Activated naive CD4-positive, alpha-beta T cell (primary cell): Measurements from ENCODE around the gene GNG7.
"Not testable (repeated sequence)": the region's sequence is repeated elsewhere in the genome, so short reads cannot be mapped to it uniquely, and the experiment has no call there.

Experiments used
- DNase-seq, 4 experiments: peaks; one replicate each; lab custom pipeline; 2025; lab: John Stamatoyannopoulos, UW

GNG7 gene

GRCh38 chr19:2551172-2551863 is 151.2 kb downstream of the GNG7 start:
- DNase-seq, result no peak

GRCh38 chr19:2550431-2551171 is 151.9 kb downstream of the GNG7 start:
- no peak for DNase-seq

- no peak for DNase-seq
These were observed 152.7 kb downstream of the GNG7 start for GRCh38 chr19:2549701-2550191.

GRCh38 chr19:2548966-2549365 is 153.5 kb downstream of the GNG7 start:
- no peak for DNase-seq

GRCh38 chr19:2547721-2548120 is 154.8 kb downstream of the GNG7 start:
- no peak for DNase-seq

- no peak for DNase-seq
These were observed 155.3 kb downstream of the GNG7 start for GRCh38 chr19:2547033-2547680.

- DNase-seq, result no peak
These were observed 156.1 kb downstream of the GNG7 start for GRCh38 chr19:2546128-2547032.

- DNase-seq, result not testable (repeated sequence)
These were observed 156.9 kb downstream of the GNG7 start for GRCh38 chr19:2545416-2546127.

GRCh38 chr19:2544576-2545415 is 157.7 kb downstream of the GNG7 start:
- DNase-seq, result no peak

GRCh38 chr19:2543463-2544442 is 158.7 kb downstream of the GNG7 start:
- DNase-seq, result peak; percentile 19 to 66 (median 37)

GRCh38 chr19:2543072-2543462 is 159.4 kb downstream of the GNG7 start:
- not testable (repeated sequence) for DNase-seq

- DNase-seq, result no peak
These were observed 160.0 kb downstream of the GNG7 start for GRCh38 chr19:2542341-2543069.

- DNase-seq, result no peak
These were observed 161.6 kb downstream of the GNG7 start for GRCh38 chr19:2540646-2541454.

GRCh38 chr19:2540251-2540645 is 162.2 kb downstream of the GNG7 start:
- DNase-seq, result no peak

- no peak for DNase-seq
These were observed 164.3 kb downstream of the GNG7 start for GRCh38 chr19:2538096-2538757.

- DNase-seq, result not testable (repeated sequence)
These were observed 164.9 kb downstream of the GNG7 start for GRCh38 chr19:2537584-2537983.

- DNase-seq, result no peak
These were observed 166.0 kb downstream of the GNG7 start for GRCh38 chr19:2536461-2536860.
